Measurements from ENCODE around the gene NUP37.

The NUP37 gene

GRCh38 chr12:102029141-102029540 is 90.8 kb downstream of the NUP37 start:
- DNase-seq (ENCODE audit: low read depth in 1 of 2, low spot score in 1 of 2), result no peak
- TF ChIP-seq CTCF (IDR thresholded peaks at IDR 0.05; ENCODE audit: insufficient read depth, low read length) (no peak), REST (IDR thresholded peaks at IDR 0.05; ENCODE audit: insufficient replicate concordance, low read depth) (no peak), POLR2AphosphoS5 (IDR thresholded peaks at IDR 0.05; ENCODE audit: low read depth) (no peak), SPI1 (IDR thresholded peaks at IDR 0.05; ENCODE audit: borderline replicate concordance, low read depth) (no peak), GABPA (IDR thresholded peaks at IDR 0.05; ENCODE audit: low read depth) (no peak)
- no peaks in the 10 kb centered on the region for H3K27me3 ChIP-seq (ENCODE audit: insufficient read depth, poor library complexity, severe bottlenecking)
- H3K27ac ChIP-seq (replicated peaks), result no peak overlapping the region
- H3K4me3 ChIP-seq (replicated peaks; ENCODE audit: insufficient read depth, low read length), result no peak overlapping the region

GRCh38 chr12:102026728-102027127 is 93.2 kb downstream of the NUP37 start:
- TF ChIP-seq REST (IDR thresholded peaks at IDR 0.05; ENCODE audit: insufficient replicate concordance, low read depth) (no peak), POLR2AphosphoS5 (IDR thresholded peaks at IDR 0.05; ENCODE audit: low read depth) (no peak), GABPA (IDR thresholded peaks at IDR 0.05; ENCODE audit: low read depth) (no peak), SPI1 (IDR thresholded peaks at IDR 0.05; ENCODE audit: borderline replicate concordance, low read depth) (no peak), CTCF (IDR thresholded peaks at IDR 0.05; ENCODE audit: insufficient read depth, low read length) (no peak)
- no peak overlapping the region for H3K4me3 ChIP-seq (replicated peaks; ENCODE audit: insufficient read depth, low read length)
- no peaks in the 10 kb centered on the region for H3K27me3 ChIP-seq (ENCODE audit: insufficient read depth, poor library complexity, severe bottlenecking)
- H3K27ac ChIP-seq (replicated peaks), result no peak overlapping the region
- DNase-seq (ENCODE audit: low read depth in 1 of 2, low spot score in 1 of 2), result no peak

- TF ChIP-seq SPI1 (IDR thresholded peaks at IDR 0.05; ENCODE audit: borderline replicate concordance, low read depth), result no peak
- no peak for TF ChIP-seq POLR2AphosphoS5 (IDR thresholded peaks at IDR 0.05; ENCODE audit: low read depth)
- no peak for TF ChIP-seq REST (IDR thresholded peaks at IDR 0.05; ENCODE audit: insufficient replicate concordance, low read depth)
- TF ChIP-seq CTCF (IDR thresholded peaks at IDR 0.05; ENCODE audit: insufficient read depth, low read length), result no peak
- no peak for TF ChIP-seq GABPA (IDR thresholded peaks at IDR 0.05; ENCODE audit: low read depth)
- Histone ChIP-seq H3K27ac (replicated peaks) (no peak overlapping the region), H3K4me3 (replicated peaks; ENCODE audit: insufficient read depth, low read length) (no peak overlapping the region), H3K27me3 (ENCODE audit: insufficient read depth, poor library complexity, severe bottlenecking) (no peaks in the 10 kb centered on the region)
- DNase-seq (ENCODE audit: low read depth in 1 of 2, low spot score in 1 of 2), result no peak
These were observed 95.1 kb downstream of the NUP37 start for GRCh38 chr12:102024765-102025164.
